ENCODE measurements around the gene CENPU.
"Not testable (repeated sequence)": the region's sequence is repeated elsewhere in the genome, so short reads cannot be mapped to it uniquely, and the experiment has no call there.

Gene CENPU, protein sequence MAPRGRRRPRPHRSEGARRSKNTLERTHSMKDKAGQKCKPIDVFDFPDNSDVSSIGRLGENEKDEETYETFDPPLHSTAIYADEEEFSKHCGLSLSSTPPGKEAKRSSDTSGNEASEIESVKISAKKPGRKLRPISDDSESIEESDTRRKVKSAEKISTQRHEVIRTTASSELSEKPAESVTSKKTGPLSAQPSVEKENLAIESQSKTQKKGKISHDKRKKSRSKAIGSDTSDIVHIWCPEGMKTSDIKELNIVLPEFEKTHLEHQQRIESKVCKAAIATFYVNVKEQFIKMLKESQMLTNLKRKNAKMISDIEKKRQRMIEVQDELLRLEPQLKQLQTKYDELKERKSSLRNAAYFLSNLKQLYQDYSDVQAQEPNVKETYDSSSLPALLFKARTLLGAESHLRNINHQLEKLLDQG

DNA sequence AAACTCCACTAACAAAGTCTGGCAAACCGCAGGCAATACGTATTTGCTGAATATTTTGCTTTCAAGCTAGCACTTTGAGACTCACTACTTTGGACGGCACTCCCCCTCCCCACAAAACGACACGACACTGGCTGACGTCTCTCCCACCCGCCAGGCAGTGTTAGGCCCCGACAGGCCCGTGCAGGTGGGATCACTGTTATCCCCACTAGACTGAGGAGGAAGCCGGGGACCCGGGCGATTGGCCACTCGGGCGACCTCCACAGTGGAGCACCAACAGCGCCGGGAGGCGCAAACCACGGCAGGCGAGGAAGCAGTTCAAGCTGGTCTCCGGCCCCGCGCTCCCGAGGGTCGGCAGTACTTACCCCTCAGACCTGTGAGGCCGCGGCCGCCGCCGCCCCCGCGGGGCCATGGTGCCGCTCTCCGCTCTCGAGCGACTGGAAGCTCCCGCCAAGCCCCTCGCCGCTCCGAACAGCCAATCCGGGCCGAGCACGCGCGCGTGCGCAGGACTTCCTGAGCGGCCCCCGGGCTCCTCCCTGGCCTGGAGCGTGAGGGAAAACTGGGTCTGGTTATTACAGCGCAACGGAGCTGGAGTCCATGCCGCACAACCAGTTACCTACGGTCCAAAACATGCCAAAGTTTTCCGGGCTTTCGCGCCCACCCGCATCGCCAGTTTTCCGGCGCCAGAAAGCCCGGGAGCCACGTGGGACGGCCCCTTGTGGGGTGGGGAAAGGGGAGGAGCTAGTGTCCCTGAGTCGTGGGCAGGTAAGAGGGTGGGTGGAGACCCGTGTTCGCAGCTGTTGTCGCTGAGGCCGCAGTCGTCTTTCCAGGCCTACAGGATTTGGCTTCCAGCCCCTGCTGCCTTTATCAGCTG is at the start of gene CENPU:
Gene CENPU, minus strand, starts transcription at position 443 of the 871 bp plus-strand sequence. Its CDS starts 34 bp downstream, at position 409.
- DNase-seq (ENCODE audit: low spot score): peak; percentile 96

DNA sequence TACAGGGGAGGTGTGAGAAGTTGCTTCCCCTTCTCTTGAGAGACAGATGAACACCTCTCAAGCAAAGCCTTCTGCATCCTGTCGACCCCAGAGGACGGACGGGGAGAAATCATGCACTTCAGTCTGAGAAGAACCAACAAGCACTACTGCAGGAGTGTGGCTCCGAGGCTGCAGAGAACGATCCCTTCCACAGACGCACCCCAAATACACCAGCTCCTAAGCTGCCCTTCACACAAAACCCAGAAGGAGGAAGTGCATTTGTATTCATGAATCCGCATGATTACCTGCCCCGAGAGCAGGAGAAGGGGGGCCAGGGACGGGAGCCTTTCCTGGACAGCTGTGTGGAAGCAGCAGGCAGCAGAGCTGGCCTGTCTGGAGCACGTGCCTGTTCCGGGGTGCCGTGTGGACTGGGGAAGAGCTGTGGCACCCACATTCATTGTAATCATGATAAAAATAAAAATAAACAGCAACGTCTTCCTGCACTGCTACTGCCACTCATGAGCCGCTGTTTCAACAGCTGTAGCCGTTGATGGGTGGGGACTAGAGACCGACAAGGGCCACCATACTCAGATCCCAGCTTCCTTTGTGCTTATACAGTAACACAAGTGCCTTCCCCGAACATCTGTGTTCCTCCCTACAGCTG is 49.0 kb upstream of the CENPU start:
- no peak for DNase-seq (ENCODE audit: low spot score)

DNA sequence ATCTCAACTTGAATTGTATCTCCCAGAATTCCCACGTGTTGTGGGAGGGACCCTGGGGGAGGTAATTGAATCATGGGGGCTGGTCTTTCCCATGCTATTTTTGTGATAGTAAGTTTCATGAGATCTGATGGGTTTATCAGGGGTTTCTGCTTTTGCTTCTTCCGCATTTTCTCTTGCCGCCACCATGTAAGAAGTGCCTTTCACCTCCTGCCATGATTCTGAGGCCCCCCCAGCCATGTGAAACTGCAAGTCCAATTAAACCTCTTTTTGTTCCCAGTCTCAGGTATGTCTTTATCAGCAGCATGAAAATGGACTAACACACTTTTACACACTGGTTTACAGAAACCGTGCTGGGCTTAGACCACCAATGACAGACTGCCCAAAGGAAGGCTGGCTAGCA is 45.3 kb upstream of the CENPU start:
- not testable (repeated sequence) for DNase-seq (ENCODE audit: low spot score)

DNA sequence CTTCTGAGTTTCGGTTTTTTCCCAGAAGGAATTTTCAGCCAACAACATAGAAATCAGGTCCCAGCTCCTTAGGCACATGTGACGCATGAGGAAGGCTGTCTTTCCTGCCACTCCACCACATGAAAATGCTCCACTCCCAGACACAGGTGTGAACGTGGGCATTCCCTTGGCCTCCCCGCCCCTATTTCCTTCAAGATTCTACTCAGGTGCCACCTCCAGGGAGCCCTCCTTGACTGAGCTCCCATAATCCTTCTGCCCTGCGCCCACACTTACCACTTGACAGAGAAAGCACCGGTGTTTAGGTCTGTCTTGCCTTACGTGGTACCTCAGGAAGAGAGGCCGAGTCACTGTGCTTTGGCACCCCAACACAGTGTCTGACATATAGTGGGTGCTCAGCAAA is 44.4 kb upstream of the CENPU start:
- DNase-seq (ENCODE audit: low spot score): no peak

DNA sequence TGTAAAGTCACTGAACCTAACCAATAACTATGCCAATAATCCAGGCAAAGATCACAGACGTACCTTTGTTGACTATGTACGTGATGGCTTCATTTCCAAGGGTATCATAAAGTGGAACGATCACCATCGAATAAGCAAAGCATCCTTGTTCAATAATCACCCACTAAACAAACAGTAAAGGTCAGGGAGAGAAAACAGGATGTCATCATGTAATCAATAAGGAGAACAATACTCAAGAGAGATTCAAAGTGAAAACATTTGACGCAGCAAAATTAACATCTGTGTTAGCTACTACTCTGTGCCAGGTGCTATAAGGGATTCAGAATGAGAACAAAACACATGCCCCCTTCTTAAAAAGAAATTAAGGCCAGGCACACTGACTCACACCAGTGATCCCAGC is 42.9 kb upstream of the CENPU start:
- DNase-seq (ENCODE audit: low spot score): no peak

DNA sequence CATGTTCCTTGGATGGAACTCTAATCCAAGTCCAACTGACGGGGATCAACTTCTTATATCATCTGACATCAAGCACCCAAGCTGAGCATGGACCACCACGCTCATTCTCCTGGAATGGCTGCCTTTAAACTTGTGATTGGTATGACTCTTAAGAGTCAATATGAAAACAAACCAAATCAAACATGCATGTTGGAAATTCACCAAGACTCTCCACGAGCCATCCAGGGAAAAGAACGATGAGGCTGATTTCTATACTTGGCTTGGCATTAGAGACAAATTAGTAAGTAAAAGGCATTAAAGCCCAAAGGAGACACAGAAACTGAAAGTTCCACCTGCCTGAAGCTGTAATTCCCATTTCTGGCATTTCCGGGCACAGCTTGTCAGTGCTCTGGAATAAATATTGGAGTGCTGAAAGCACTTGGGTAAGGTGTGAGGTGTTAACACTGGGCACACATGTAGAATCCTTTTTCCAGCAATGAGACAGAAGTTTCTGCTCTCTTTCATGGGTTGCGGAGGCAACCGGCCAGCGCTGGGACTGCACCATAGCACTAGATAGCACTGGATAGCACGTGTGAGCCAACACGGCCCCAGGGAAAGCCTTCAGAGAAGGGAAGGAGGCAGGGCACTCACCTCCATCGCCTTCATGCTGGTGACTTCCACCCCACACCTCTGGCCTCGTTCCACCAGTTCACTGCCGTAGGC is 42.1 kb upstream of the CENPU start:
- DNase-seq (ENCODE audit: low spot score): no peak

DNA sequence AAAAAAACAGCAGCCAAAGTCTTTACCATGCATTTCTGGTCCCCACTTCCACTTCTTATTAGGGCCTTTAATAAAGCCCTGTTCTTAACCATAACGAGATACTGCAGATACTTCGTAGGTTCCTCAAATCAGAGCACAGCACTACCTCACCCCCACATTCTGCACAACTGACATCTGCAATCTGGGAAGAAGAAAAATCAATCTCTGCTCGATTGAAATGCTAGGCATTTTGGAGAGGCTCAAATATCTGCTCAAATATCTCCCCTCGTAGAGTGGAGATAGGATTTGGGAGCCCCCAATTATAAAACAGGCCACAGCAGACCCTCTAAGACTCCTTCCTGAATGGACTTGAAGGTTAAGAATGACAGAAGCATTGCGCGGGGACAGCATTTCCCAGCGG is 40.3 kb upstream of the CENPU start:
- no peak for DNase-seq (ENCODE audit: low spot score)

DNA sequence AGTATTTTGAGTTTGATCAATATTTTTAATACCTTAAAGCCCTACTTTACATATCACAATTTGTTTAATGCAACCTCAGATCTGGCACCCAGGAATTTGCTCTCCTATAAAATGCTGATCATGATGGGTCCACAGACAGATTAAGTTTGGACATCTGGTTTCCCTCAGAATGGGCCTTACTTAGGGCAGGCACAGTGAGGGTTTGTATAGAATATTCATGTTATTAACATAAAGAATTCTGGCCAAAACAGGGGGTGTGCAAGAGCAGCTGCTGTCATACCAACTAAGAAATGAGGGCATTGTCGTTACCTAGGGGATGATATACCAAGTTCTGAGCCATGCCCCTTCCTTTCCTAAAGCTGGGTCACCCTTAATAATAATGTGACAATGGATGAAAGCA is 37.5 kb upstream of the CENPU start:
- DNase-seq (ENCODE audit: low spot score): no peak

DNA sequence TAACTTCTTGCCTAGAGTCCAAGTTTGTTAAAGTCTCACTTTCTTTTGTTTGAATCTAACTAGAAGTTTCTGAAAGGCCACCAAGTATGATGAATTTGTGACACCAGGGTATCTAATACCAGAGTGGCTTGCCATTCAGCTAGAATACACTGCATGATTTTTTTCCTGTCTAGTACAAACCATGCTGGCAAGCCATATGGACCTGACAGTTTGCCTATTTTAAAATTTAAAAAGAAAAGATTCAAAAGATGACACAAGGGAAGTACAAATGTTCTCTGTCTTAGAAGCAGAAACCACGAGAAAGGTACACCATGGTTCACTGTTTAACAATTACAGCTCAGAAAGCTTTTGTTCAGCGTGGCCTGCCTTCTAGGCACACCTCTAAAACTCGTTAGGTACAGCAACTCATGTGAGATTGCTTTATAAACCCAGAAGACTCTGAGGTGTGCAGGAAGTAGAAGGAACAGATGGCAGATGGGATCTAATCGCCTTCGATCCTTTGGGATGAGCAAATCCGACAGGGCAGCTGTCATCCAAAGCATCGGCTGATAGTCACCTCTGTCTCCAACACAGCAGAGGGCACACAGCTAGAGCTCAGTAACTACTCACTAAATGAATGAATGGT is 35.4 kb upstream of the CENPU start:
- DNase-seq (ENCODE audit: low spot score): no peak

DNA sequence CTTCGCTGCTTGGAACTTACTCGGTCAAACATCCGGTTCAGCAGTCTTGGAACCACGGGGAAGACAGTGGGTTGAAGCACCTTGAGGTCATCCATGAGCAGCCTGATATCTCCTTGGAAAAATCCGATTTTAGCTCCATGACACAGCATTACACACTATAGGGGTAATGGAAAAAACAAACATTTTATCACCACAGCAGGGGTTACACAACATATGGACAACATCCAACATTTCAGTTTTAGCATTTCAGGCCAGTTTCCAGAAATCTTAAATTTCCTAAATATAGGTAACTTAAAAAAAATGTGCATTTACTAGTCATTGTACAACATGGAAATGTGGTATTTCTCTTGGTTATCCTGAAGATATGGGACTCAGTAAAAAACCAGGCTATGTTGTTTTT is 34.4 kb upstream of the CENPU start:
- DNase-seq (ENCODE audit: low spot score): no peak

DNA sequence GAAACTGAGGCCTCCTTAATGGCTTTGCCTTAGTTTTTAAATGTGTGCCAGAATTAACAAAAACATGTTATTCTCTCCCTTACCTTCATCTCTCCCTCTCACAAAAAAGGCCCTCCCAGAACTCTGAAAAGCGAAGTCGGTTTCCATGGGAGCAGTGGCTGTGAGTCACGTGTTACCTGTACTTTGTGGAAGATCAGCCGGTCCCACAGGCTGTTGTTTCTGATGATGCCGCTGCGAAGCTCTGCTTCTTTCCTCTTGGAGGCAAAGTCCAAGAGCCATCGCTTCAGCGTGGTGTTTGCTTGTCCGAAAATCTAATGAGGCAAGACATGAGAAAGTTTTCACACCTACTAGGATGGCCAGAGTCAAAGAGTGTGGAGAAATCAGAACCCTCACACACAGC is 32.5 kb upstream of the CENPU start:
- no peak for DNase-seq (ENCODE audit: low spot score)

DNA sequence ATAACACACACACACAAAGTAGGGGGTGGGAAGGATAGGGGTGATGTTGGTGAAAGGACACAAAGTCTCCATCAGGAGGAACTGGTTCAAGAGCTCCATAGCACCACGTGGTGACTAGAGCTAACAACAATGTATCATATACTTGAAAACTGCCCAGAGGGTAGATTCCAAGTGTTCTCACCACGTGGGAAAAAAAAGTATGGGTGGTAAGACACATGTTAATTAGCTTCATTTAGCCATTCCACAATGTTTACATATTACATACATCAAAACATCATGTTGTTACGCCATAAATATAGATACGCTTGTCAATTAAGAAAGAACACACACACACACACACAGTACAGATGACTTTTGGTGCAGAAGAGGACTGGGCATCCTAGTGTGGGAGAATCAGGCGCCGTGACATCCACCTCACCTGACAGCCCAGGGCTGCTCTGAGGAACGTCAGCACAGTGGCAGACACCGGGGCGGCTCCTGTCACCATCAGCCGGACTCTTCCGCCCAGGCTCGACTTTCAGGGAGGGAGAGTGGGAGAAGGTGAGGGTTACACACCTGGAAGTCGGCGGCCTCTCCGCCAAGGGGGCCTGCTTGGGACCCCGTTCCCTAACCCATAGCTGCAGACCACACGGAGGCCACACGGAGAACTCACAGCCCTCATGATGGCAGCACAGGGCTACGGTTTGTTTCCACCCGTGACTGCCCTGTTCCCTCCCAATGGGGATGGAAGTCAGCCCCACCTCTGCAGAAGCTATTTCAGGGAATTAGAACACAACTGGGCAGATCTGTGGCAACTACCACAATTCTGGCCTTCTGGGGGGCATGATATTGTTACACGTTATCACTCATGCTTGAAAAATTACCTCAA is 31.8 kb upstream of the CENPU start:
- DNase-seq (ENCODE audit: low spot score): no peak

DNA sequence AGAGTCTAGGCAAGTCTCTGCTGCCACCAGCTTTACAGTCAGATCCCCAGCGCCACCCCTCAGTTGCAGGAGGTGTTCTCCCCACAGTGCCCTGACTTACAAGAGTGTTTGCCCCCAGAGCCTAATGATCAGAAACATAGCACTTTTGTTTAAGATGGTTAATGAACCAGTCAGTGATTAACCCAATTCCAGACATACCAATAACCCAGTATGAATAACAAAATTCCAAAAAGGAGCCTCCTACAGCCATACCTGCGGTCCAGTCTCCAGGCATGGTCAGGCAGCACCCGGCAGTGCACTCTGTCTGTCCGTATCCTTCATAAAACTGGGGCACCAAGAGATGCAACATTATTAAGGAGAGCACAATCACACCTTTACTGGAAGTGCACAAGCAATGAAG is 30.7 kb upstream of the CENPU start:
- no peak for DNase-seq (ENCODE audit: low spot score)

DNA sequence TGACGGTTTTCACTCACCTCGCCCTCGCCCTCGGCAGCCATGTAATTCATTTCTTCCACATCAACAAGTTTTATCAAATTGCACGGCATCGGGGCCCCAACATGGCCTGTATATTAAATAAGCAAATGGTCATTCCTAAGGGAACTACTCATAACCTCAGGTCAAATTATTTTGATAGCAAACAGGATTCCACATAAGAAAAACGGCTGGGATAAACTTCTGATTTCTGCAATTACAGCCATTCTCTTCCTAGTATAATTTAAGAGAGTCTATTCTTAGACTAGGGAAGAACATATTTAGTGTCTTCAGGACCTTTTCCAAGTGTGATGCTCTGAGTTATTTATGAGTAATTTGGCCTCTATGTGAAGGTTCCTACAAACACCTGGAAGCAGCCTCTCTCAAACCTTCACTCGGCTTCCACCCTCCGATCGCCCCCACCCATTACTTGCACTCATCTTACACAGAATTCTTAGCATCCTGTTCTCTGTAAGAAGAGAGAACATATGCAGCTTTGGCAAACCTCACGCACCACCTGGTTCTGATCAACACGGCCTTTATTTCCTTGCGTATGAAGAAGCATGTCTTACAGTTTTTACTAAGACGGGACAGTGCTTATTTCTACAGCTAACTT is 29.4 kb upstream of the CENPU start:
- DNase-seq (ENCODE audit: low spot score): no peak

DNA sequence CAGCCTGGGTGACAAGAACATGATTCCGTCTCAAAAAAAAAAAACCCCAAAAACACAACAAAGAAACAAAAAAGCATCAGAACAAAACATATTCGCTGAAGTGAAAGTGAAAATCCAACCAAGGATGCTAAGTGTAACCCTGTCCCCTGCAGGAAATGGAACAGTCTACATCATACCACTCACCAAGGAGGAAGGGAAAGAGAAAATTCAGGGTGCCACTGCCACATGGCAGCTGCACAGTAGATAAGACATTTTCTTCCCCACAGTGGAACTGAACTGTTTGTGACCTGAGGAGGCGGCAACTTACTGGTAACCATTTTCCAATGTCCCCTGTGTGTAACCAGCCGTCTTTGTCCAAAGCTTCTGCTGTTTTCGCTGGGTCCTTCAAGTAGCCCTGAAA is 28.2 kb upstream of the CENPU start:
- DNase-seq (ENCODE audit: low spot score): peak; percentile 57

DNA sequence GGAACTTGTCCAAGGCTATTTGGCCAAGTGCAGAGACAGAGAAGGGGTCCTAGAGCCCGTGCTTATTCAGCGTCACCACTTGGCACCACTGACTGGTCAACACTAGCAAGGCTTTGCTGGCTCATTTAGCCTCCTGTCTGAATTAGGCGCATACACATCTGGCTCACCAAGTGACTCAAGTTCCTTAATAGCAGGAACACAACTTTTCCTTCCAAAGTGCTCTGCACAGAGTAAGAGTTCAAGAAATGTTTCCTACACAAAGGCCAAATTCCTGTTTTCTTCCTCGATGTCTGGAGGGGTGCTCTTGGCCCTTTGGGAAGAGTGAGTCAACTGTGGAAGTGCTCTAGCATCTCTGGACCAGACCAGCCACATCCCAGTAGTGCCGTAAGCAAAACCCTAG is 26.8 kb upstream of the CENPU start:
- DNase-seq (ENCODE audit: low spot score): no peak

DNA sequence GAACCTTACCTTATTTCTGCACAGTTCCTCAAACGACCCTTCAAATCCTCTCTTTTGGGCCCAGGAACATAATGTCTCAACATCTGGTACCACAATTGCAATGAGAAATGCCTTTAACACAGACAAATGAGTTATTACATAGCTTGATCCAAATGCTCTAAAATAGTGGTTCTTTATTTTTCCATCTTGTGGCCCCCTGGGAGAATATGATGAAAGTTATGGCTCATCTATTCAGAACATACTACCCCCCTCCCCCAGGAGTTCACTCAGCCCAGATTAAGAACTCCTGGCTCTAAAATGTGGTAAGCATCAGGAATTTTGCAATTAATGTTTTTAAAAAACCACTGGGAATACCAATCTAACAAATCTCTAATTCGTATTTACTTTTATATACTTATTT is 23.9 kb upstream of the CENPU start:
- no peak for DNase-seq (ENCODE audit: low spot score)

DNA sequence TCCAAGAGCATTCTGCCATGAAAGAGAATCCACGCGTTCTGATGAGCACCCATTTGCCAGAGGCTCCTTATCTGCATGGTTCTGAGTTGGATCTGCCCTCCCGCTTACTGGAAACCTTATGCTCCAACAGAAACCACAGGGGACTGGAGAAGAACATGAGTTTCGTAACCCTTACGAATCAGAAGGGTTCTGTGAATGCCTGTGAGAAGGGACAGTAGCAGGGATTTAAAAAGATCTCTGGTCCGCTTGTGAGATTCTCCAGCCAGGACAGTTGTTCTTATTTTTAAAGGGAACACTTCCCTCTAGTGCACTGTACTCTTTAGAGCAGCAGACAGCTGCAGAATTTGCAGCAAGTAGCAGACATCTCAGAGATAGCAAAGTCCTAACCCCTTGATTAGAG is 22.5 kb upstream of the CENPU start:
- DNase-seq (ENCODE audit: low spot score): no peak

DNA sequence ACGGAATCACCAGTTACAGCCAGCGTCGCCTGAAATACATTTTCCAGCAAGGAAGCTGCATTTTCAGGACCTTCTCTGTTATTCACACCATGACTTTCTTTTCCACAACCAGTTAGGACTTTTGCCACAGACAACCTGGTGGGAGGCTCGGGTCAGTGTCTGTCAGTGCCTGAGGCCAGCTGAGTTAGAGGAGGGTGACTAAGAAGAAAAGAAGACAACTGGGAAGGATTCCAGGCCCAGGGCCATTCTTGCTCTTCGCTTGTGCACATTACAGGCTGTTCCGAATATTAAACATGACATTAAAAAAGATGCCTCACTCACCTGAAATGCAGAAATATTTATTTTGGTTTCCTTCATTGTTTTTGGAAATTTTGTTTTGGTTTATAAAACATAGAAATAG is 21.4 kb upstream of the CENPU start:
- no peak for DNase-seq (ENCODE audit: low spot score)

All from CD4-positive, alpha-beta T cell treated with Interleukin-2 at 100 ng/mL for 4 hours (primary cell).